Articular chondrocyte of knee joint (primary cell): ENCODE results near the gene CCDC170. TPM values are rescaled to one million over a fixed set of nuclear protein-coding genes. Genes with fewer than 3 reads are reported as not detected.

ENCODE experiments used
- small RNA-seq: library from RNA; depleted of rRNA; stranded (forward); fragments of <200 nt; gene quantifications from one replicate; pipeline ENCODE3, GENCODE V24; 2012
- total RNA-seq: library from RNA; depleted of rRNA; stranded (reverse); fragments of >200 nt; gene quantifications from 2 replicates; pipeline ENCODE4 v1.2.3, GENCODE V29; 2012

The CCDC170 gene, protein sequence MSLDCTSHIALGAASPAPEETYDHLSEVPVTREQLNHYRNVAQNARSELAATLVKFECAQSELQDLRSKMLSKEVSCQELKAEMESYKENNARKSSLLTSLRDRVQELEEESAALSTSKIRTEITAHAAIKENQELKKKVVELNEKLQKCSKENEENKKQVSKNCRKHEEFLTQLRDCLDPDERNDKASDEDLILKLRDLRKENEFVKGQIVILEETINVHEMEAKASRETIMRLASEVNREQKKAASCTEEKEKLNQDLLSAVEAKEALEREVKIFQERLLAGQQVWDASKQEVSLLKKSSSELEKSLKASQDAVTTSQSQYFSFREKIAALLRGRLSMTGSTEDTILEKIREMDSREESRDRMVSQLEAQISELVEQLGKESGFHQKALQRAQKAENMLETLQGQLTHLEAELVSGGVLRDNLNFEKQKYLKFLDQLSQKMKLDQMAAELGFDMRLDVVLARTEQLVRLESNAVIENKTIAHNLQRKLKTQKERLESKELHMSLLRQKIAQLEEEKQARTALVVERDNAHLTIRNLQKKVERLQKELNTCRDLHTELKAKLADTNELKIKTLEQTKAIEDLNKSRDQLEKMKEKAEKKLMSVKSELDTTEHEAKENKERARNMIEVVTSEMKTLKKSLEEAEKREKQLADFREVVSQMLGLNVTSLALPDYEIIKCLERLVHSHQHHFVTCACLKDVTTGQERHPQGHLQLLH
- 2.7 and 2.8 TPM in 2 replicates for total RNA-seq

DNA sequence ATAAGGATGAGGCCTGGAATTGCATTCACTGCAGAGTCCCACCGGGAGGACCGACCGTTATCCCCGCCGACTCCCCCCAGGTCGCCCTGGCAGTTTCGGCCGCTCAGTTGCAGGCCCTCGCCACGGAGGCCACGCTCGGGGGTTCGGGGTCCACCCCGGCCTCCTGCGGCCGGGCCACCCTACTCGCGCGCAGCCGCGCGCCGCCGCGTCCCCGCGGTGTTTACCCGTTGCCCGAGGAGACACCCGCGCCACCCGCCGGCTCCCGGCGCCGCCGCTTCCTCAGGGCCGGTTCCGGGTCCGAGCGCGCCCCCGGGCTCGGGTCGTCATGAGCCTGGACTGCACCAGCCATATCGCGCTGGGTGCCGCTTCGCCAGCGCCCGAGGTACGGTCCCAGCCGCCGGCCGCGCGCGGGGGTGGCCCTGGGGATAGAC lies at the start of gene CCDC170:
Gene CCDC170 (plus strand): TSS at position 214 of the 431 bp plus-strand sequence. CDS start 112 bp downstream, at position 326.

DNA sequence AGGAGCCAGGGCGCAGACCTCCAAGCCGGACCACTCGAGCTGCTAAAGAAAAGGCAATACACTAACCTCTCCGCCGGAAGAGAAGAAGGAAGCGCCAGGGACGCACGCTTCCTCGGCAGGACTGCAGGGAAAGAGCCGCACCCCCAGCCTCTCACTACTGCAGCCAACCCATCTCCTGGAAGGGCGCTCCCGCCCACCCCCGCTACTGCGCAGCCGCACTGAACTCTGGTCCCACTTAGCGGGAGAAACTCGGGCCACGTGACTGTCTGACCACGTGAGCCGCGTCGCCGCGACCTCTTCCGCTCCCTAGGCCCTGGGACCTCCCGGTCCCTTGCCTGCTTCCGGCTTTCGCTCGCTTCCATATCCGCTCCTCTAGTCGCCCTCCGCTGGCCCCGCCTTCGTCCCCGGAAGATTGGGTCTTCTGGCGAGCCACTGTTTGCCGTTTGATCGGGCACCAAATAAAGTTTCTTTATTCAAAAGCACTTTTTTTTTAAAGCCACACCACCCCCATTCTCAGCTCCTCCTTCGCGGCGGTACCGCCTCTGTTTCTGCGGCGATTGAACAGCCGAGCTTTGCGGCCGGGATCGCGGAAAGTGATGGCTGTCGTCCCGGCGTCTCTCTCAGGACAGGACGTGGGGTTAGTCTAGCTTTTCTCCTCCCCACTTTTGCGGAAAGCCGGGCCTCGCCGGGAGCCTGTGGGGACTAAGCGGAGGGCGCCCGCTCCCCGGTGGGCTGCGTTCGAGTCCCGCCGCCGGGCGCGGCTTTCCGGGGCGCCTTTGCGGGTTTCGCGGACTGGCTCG lies 41.7 kb upstream of the CCDC170 start, which contains the start of gene RMND1:
Gene RMND1 (minus strand): TSS at position 177 of the 800 bp plus-strand sequence. CDS start 6,315 bp downstream, outside the sequence.

Small RNAs within 50 kb of the gene (small RNA-seq; reads per million reads assigned to genes)
- gene RNU6-813P = not detected

Other genes with a start within 250 kb of the CCDC170 start
- 11.0 and 11.4 TPM in 2 replicates for gene ZBTB2, start 102.5 kb upstream of the CCDC170 start, total RNA-seq
- 48.1 and 61.2 TPM in 2 replicates for gene RMND1, start 41.9 kb upstream of the CCDC170 start, total RNA-seq